ENCODE measurements around the gene ST6GALNAC5.
A peak's percentile ranks its signal among the peaks of the same experiment; 100 is the strongest.

ST6GALNAC5 gene

DNA sequence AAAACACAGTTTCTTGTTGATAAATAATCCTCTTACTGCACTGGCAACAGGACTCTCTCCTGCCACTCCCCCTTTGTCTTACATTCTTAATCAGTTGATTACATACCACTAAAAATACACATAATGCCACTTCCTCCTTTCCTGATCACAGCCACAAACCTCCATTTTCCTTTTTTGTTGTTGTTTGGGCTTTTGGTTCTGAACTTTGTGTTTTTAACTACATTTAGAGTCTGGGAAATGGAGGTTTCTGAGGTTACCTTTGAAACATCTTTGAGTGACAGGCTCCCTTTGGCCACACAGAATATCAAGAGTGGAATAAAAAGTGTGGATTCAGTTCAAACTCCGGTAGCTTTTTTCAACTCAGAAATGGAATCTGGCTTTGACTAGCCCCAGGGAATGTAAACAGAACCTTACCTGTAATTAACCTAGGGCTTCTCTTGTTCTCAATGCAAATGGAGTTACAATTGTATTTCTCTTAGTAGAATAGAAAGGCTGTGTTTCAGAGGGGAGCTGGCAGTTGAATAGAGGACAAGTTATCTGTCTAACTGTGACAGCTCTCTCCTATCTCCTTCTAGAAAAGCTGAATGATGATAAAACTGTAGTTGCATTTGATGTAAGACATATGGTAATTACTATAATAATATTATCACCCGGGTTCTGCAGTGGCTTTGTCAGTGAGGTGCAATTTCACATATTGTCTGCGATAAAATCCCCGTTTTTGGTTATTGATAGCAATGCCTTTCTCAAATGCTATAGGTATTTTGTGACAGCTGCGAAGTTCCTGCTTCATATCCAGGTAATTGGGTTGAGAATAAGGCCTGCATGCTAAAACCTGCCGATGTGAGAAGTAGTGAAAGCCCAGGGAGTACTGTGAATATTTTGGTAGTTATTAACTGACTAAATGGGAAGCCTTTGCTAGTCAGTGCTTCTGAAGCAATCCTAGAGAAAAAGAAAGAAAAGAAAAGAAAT is 66.9 kb downstream of the ST6GALNAC5 start:
- H4K12ac ChIP-seq (ENCODE audit: low read depth, low read length) = no peak overlapping the region
- H2AK5ac ChIP-seq (ENCODE audit: low read length) = no peak overlapping the region
- DNase-seq = no peak
- no peak overlapping the region for H2AFZ ChIP-seq (ENCODE audit: insufficient read depth, low read length, poor library complexity)
- H3K4me3 ChIP-seq (ENCODE audit: low read depth, low read length) = no peak overlapping the region
- no peak overlapping the region for H2BK5ac ChIP-seq (ENCODE audit: low read depth, low read length, poor library complexity)
- WGBS (ENCODE audit: extremely low coverage, insufficient coverage, insufficient read length) = no CpG with 5 or more reads among the region's 6 CpGs
- H2BK120ac ChIP-seq (ENCODE audit: insufficient read depth, low read length, poor library complexity) = no peak overlapping the region
- no peaks in the 10 kb centered on the region for H3K9me3 ChIP-seq (ENCODE audit: insufficient read depth, low read depth, low read length)
- no peak overlapping the region for H3K27ac ChIP-seq (ENCODE audit: low read depth, low read length)
- H3K4me1 ChIP-seq (ENCODE audit: control insufficient read depth in 1 of 2, insufficient read depth in 2 of 2, low read length in 2 of 2) = peaks cover 2 to 3% of the 10 kb centered on the region in 2 experiments
- peaks cover 0 to 3% of the 10 kb centered on the region in 2 experiments for H3K36me3 ChIP-seq (ENCODE audit: control insufficient read depth in 1 of 2, insufficient read depth in 2 of 2, low read length in 2 of 2)
- no peaks in the 10 kb centered on the region for H3K79me1 ChIP-seq (ENCODE audit: low read length)
- no peak overlapping the region for H3K9ac ChIP-seq (ENCODE audit: low read length)
- no peaks in the 10 kb centered on the region for H3K27me3 ChIP-seq (ENCODE audit: insufficient read depth, low read length)
- no peak overlapping the region for H2BK12ac ChIP-seq (ENCODE audit: low read length)
- H4K91ac ChIP-seq (ENCODE audit: low read depth, low read length) = no peak overlapping the region
- no peak overlapping the region for H3K23ac ChIP-seq (ENCODE audit: low read length)
- no peak overlapping the region for H3K14ac ChIP-seq (ENCODE audit: low read length)
- H3K4ac ChIP-seq (ENCODE audit: low read depth, low read length) = no peak overlapping the region
- no peak overlapping the region for H3K18ac ChIP-seq (ENCODE audit: low read length)
- no peak overlapping the region for H3K4me2 ChIP-seq (ENCODE audit: low read length)
- no peaks in the 10 kb centered on the region for H3K79me2 ChIP-seq (ENCODE audit: control insufficient read depth, insufficient read depth, low read length, poor library complexity)
- no peak overlapping the region for H4K8ac ChIP-seq (ENCODE audit: low read depth, low read length)

DNA sequence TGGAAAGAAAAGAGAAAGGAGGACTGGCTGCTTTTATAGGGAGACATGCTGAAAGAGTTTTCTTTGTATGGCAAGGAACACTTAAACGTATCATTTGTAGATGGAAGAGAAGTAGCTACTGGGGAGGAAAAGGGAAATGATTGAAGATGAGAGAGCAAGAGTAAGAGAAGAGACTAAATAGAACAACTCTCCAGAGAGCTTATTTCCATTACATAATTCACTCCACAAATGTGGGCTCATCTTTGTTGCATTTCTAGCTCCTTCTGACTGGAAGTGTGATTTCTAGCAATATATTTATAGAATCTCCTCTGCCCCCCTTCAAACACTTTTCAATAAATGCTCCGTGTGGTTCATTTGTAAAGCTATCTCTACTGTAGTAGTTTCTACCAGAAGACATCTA is 71.0 kb downstream of the ST6GALNAC5 start:
- H3K4me3 ChIP-seq (ENCODE audit: low read depth, low read length) = no peak overlapping the region
- no peaks in the 10 kb centered on the region for H3K9me3 ChIP-seq (ENCODE audit: insufficient read depth, low read depth, low read length)
- H2AK5ac ChIP-seq (ENCODE audit: low read length) = no peak overlapping the region
- H3K18ac ChIP-seq (ENCODE audit: low read length) = no peak overlapping the region
- H3K23ac ChIP-seq (ENCODE audit: low read length) = no peak overlapping the region
- H3K36me3 ChIP-seq (ENCODE audit: control insufficient read depth in 1 of 2, insufficient read depth in 2 of 2, low read length in 2 of 2) = no peaks in the 10 kb centered on the region
- H4K91ac ChIP-seq (ENCODE audit: low read depth, low read length) = no peak overlapping the region
- H3K4me2 ChIP-seq (ENCODE audit: low read length) = no peak overlapping the region
- no peak overlapping the region for H4K8ac ChIP-seq (ENCODE audit: low read depth, low read length)
- WGBS (ENCODE audit: extremely low coverage, insufficient coverage, insufficient read length) = no CpG with 5 or more reads among the region's 2 CpGs
- no peak overlapping the region for H3K9ac ChIP-seq (ENCODE audit: low read length)
- H3K14ac ChIP-seq (ENCODE audit: low read length) = no peak overlapping the region
- no peak overlapping the region for H2BK12ac ChIP-seq (ENCODE audit: low read length)
- no peak overlapping the region for H2BK5ac ChIP-seq (ENCODE audit: low read depth, low read length, poor library complexity)
- no peak overlapping the region for H4K12ac ChIP-seq (ENCODE audit: low read depth, low read length)
- no peak overlapping the region for H2BK120ac ChIP-seq (ENCODE audit: insufficient read depth, low read length, poor library complexity)
- no peaks in the 10 kb centered on the region for H3K79me2 ChIP-seq (ENCODE audit: control insufficient read depth, insufficient read depth, low read length, poor library complexity)
- H3K27ac ChIP-seq (ENCODE audit: low read depth, low read length) = no peak overlapping the region
- H3K4ac ChIP-seq (ENCODE audit: low read depth, low read length) = no peak overlapping the region
- DNase-seq = no peak
- H3K27me3 ChIP-seq (ENCODE audit: insufficient read depth, low read length) = no peaks in the 10 kb centered on the region
- H3K4me1 ChIP-seq (ENCODE audit: control insufficient read depth in 1 of 2, insufficient read depth in 2 of 2, low read length in 2 of 2) = peaks cover 4 to 8% of the 10 kb centered on the region in 2 experiments
- H2AFZ ChIP-seq (ENCODE audit: insufficient read depth, low read length, poor library complexity) = no peak overlapping the region
- H3K79me1 ChIP-seq (ENCODE audit: low read length) = peaks cover 2% of the 10 kb centered on the region

DNA sequence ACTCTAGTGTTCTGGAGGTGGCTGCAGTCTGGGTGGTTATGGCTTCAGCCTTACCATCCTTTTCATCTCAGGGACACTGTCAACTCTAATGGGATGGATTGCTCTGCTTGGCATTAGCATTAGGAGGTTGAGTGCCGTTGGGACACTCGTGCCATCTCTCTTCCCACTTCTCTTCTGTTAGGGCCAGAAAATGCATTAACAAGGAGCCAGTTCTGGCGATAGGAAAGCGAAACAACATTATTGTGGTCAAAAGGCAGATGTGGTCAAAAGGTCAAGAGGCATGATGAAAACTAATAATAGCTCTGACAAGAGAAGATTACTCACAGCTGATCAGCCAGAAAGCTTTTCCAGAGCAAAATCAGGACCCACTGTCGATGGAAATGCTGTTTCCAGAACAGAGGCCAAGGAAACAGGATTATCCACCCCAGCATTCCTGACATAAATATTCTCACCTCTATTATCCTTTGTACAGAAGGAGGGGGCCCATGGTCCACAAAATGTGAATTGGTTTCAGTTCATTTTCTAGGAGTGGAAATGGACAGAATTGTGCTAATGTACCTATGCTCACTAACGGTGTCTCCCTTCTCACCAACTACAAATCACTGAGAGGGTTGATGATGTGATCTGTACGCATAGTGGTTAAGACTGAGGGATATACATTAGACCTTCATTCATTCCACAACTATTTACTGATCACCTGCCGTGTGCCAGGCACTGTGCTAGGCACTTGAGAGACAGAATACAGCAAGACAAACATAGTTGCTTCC is 72.0 kb downstream of the ST6GALNAC5 start:
- no peaks in the 10 kb centered on the region for H3K36me3 ChIP-seq (ENCODE audit: control insufficient read depth in 1 of 2, insufficient read depth in 2 of 2, low read length in 2 of 2)
- H3K18ac ChIP-seq (ENCODE audit: low read length) = no peak overlapping the region
- H3K4ac ChIP-seq (ENCODE audit: low read depth, low read length) = no peak overlapping the region
- no peak overlapping the region for H3K14ac ChIP-seq (ENCODE audit: low read length)
- H2BK120ac ChIP-seq (ENCODE audit: insufficient read depth, low read length, poor library complexity) = no peak overlapping the region
- peaks cover 4 to 8% of the 10 kb centered on the region in 2 experiments for H3K4me1 ChIP-seq (ENCODE audit: control insufficient read depth in 1 of 2, insufficient read depth in 2 of 2, low read length in 2 of 2)
- H2AK5ac ChIP-seq (ENCODE audit: low read length) = no peak overlapping the region
- no peak overlapping the region for H2BK12ac ChIP-seq (ENCODE audit: low read length)
- H2BK5ac ChIP-seq (ENCODE audit: low read depth, low read length, poor library complexity) = no peak overlapping the region
- peaks cover 2% of the 10 kb centered on the region for H3K79me1 ChIP-seq (ENCODE audit: low read length)
- H3K27ac ChIP-seq (ENCODE audit: low read depth, low read length) = no peak overlapping the region
- no peak overlapping the region for H3K4me3 ChIP-seq (ENCODE audit: low read depth, low read length)
- H3K9me3 ChIP-seq (ENCODE audit: insufficient read depth, low read depth, low read length) = no peaks in the 10 kb centered on the region
- no peak for DNase-seq
- no peak overlapping the region for H3K23ac ChIP-seq (ENCODE audit: low read length)
- H3K27me3 ChIP-seq (ENCODE audit: insufficient read depth, low read length) = no peaks in the 10 kb centered on the region
- no peak overlapping the region for H3K9ac ChIP-seq (ENCODE audit: low read length)
- no peak overlapping the region for H4K8ac ChIP-seq (ENCODE audit: low read depth, low read length)
- no peaks in the 10 kb centered on the region for H3K79me2 ChIP-seq (ENCODE audit: control insufficient read depth, insufficient read depth, low read length, poor library complexity)
- no CpG with 5 or more reads among the region's 8 CpGs for WGBS (ENCODE audit: extremely low coverage, insufficient coverage, insufficient read length)
- H3K4me2 ChIP-seq (ENCODE audit: low read length) = peak overlapping the region; percentile 20
- no peak overlapping the region for H4K12ac ChIP-seq (ENCODE audit: low read depth, low read length)
- no peak overlapping the region for H4K91ac ChIP-seq (ENCODE audit: low read depth, low read length)
- no peak overlapping the region for H2AFZ ChIP-seq (ENCODE audit: insufficient read depth, low read length, poor library complexity)

DNA sequence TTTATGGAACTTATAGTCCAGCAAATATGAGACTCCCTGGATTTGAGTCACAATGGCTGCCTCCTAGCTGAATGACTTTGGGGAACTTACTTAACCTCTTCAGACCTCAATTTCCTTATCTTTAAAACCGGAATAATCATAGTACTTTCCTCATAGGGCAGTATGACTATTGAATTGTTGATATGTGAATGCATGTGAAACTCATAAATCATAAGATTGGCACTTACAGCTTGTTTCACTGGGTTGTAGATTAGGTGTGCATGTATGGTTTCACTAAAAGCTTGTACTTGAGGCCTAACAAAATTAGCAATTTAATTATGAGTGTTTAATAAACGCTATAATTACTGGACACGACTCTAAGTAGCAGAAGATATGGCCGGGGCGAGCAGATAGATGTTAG is 72.5 kb downstream of the ST6GALNAC5 start:
- Histone ChIP-seq H3K9ac (ENCODE audit: low read length) (no peak overlapping the region), H2AFZ (ENCODE audit: insufficient read depth, low read length, poor library complexity) (no peak overlapping the region), H2BK12ac (ENCODE audit: low read length) (no peak overlapping the region), H3K27ac (ENCODE audit: low read depth, low read length) (no peak overlapping the region), H3K79me2 (ENCODE audit: control insufficient read depth, insufficient read depth, low read length, poor library complexity) (no peaks in the 10 kb centered on the region), H3K14ac (ENCODE audit: low read length) (no peak overlapping the region), H3K9me3 (ENCODE audit: insufficient read depth, low read depth, low read length) (no peaks in the 10 kb centered on the region), H3K4me2 (ENCODE audit: low read length) (peak overlapping the region; percentile 19), H3K23ac (ENCODE audit: low read length) (no peak overlapping the region), H3K4me1 (ENCODE audit: control insufficient read depth in 1 of 2, insufficient read depth in 2 of 2, low read length in 2 of 2) (peaks cover 4 to 8% of the 10 kb centered on the region in 2 experiments), H4K8ac (ENCODE audit: low read depth, low read length) (no peak overlapping the region), H3K27me3 (ENCODE audit: insufficient read depth, low read length) (no peaks in the 10 kb centered on the region), H2BK120ac (ENCODE audit: insufficient read depth, low read length, poor library complexity) (no peak overlapping the region), H3K4ac (ENCODE audit: low read depth, low read length) (no peak overlapping the region), H4K12ac (ENCODE audit: low read depth, low read length) (no peak overlapping the region), H3K79me1 (ENCODE audit: low read length) (peaks cover 2% of the 10 kb centered on the region), H3K18ac (ENCODE audit: low read length) (no peak overlapping the region), H2BK5ac (ENCODE audit: low read depth, low read length, poor library complexity) (no peak overlapping the region), H3K4me3 (ENCODE audit: low read depth, low read length) (no peak overlapping the region), H2AK5ac (ENCODE audit: low read length) (no peak overlapping the region), H3K36me3 (ENCODE audit: control insufficient read depth in 1 of 2, insufficient read depth in 2 of 2, low read length in 2 of 2) (no peaks in the 10 kb centered on the region), H4K91ac (ENCODE audit: low read depth, low read length) (no peak overlapping the region)
- no peak for DNase-seq
- no CpG with 5 or more reads among the region's 5 CpGs for WGBS (ENCODE audit: extremely low coverage, insufficient coverage, insufficient read length)

All from trophoblast cell (in vitro differentiated cells and primary cell).